Panc1 (cell line): ENCODE results near the gene SPEG. TPM values are rescaled to one million over a fixed set of nuclear protein-coding genes. Genes with fewer than 3 reads are reported as not detected.

ENCODE experiments used
- ATAC-seq: fragments of 200-7000 bp; cut with Tn5 transposase; 2 replicates; pipeline ENCODE4 v1.9.1; 2020; ENCODE audit warnings: mild to moderate bottlenecking, moderate library complexity
- BruUV-seq: library from RNA; stranded (reverse); fragments of 400-500 nt; replicated peaks from 2 replicates; lab custom pipeline; 2021; lab: Mats Ljungman, UMichigan
- CTCF ChIA-PET: fragments of 300-600 bp; sonication (Branson Sonifier 250); formaldehyde crosslinking; loops from one replicate; lab custom pipeline; 2022; ENCODE audit warnings: antibody characterized with exemption; lab: Charles Lee
- POLR2A ChIA-PET: fragments of 300-600 bp; sonication (Branson Sonifier 250); formaldehyde crosslinking; loops from one replicate; lab custom pipeline; 2022; ENCODE audit warnings: antibody characterized with exemption; lab: Charles Lee
- DNase-seq: peaks from one replicate; pipeline ENCODE4 v3.0.0-alpha.2; 2010; ENCODE audit warnings: low read depth, low spot score
- H3K27ac ChIP-seq: 2 replicates; pipeline ENCODE4 v1.5.1; 2011; ENCODE audit warnings: mild to moderate bottlenecking, low read length, inconsistent platforms
- H3K27me3 ChIP-seq: fragments of 200-500 bp; sonication (Bioruptor generic); 2 replicates; pipeline ENCODE4 v1.6.0; 2014; ENCODE audit warnings: low read length, inconsistent platforms; ENCODE audit not compliant: control insufficient read depth, insufficient read depth
- H3K36me3 ChIP-seq: fragments of 200-500 bp; sonication (Bioruptor generic); 2 replicates; pipeline ENCODE4 v1.5.1; 2014; ENCODE audit warnings: inconsistent platforms, mild to moderate bottlenecking, low read length, moderate library complexity; ENCODE audit not compliant: control insufficient read depth, insufficient read depth
- H3K4me1 ChIP-seq: 2 replicates; pipeline ENCODE4 v1.5.1; 2011; ENCODE audit warnings: inconsistent platforms, mild to moderate bottlenecking, low read length, moderate library complexity; ENCODE audit not compliant: control insufficient read depth, insufficient read depth
- H3K4me3 ChIP-seq, 2 experiments: 2 replicates each; pipeline ENCODE4 v1.5.1; 2011 to 2012; ENCODE audit warnings: low read depth in 2 of 2, low read length in 2 of 2, mild to moderate bottlenecking in 2 of 2, inconsistent platforms in 1 of 2, moderate library complexity in 1 of 2
- H3K9me3 ChIP-seq: fragments of 200-500 bp; sonication (Bioruptor generic); 2 replicates; pipeline ENCODE4 v1.5.1; 2014; ENCODE audit warnings: low read depth, mild to moderate bottlenecking, inconsistent platforms, low read length, moderate library complexity; ENCODE audit not compliant: control insufficient read depth, insufficient read depth
- POLR2AphosphoS5 ChIP-seq: IDR thresholded peaks from 2 replicates; pipeline ENCODE4 v1.6.1; 2012; ENCODE audit warnings: mild to moderate bottlenecking, low read depth, low read length, moderate library complexity
- REST ChIP-seq, 2 experiments: IDR thresholded peaks; 2 replicates each; pipeline ENCODE4 v1.6.1; 2011 to 2012; ENCODE audit warnings: low read depth in 2 of 2, control low read depth in 1 of 2, low read length in 1 of 2, mild to moderate bottlenecking in 1 of 2, moderate library complexity in 1 of 2; ENCODE audit not compliant: insufficient read depth in 1 of 2
- SIN3A ChIP-seq: IDR thresholded peaks from 2 replicates; pipeline ENCODE4 v1.6.1; 2012; ENCODE audit warnings: low read depth, mild to moderate bottlenecking, low read length, moderate library complexity, borderline replicate concordance; ENCODE audit not compliant: insufficient read depth
- TCF7L2 ChIP-seq: IDR thresholded peaks from 2 replicates; pipeline ENCODE4 v1.6.1; 2011; ENCODE audit warnings: mild to moderate bottlenecking, low read depth, low read length, inconsistent platforms
- in situ Hi-C: cut with HindIII; loops from 2 replicates; pipeline ENCODE4 v1.10.0; 2016; ENCODE audit warnings: low sequenced_read_pairs, low pct_unique_long_range_greater_than_20kb
- intact Hi-C: fragments of 100-400 bp; cut with micrococcal nuclease; formaldehyde crosslinking; loops from one replicate; pipeline ENCODE4 v1.10.0; 2022; ENCODE audit not compliant: unreplicated experiment
- total RNA-seq: library from RNA; stranded (reverse); gene quantifications from one replicate; pipeline ENCODE4 v1.2.1, GENCODE V29; 2021; ENCODE audit not compliant: unreplicated experiment
- TF ChIP-seq, protein P1 (sequence below): fragments of 450-650 bp; IDR thresholded peaks from 2 replicates; pipeline ENCODE4 v1.5.1; 2017; ENCODE audit warnings: mild to moderate bottlenecking

The SPEG gene
- total RNA-seq, 1 experiment from 2014 or later = 3.4 TPM

- H3K36me3 ChIP-seq = no peaks in the 10 kb centered on the region
- H3K4me1 ChIP-seq = no peaks in the 10 kb centered on the region
- TF ChIP-seq SIN3A = no peak
- TF ChIP-seq TCF7L2 = no peak
- TF ChIP-seq, protein P1, sequence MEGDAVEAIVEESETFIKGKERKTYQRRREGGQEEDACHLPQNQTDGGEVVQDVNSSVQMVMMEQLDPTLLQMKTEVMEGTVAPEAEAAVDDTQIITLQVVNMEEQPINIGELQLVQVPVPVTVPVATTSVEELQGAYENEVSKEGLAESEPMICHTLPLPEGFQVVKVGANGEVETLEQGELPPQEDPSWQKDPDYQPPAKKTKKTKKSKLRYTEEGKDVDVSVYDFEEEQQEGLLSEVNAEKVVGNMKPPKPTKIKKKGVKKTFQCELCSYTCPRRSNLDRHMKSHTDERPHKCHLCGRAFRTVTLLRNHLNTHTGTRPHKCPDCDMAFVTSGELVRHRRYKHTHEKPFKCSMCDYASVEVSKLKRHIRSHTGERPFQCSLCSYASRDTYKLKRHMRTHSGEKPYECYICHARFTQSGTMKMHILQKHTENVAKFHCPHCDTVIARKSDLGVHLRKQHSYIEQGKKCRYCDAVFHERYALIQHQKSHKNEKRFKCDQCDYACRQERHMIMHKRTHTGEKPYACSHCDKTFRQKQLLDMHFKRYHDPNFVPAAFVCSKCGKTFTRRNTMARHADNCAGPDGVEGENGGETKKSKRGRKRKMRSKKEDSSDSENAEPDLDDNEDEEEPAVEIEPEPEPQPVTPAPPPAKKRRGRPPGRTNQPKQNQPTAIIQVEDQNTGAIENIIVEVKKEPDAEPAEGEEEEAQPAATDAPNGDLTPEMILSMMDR = no peak
- TF ChIP-seq REST (IDR thresholded peaks at IDR 0.05; ENCODE audit: insufficient read depth in 1 of 2, low read depth in 2 of 2, low read length in 1 of 2) = no peak
- no peak for TF ChIP-seq POLR2AphosphoS5
- CTCF ChIA-PET = interaction anchor here (0.7 kb wide), 1 partner anchor 36 kb away, joined by 6 read pairs; no protein-coding TSS in a partner anchor
- in situ Hi-C loops (no loop called here), intact Hi-C loops (no loop called here)
- BruUV-seq = no TSS peak
- ATAC-seq (no peak), DNase-seq (no peak)
- no peaks in the 10 kb centered on the region for H3K27me3 ChIP-seq
- no peaks in the 10 kb centered on the region for H3K9me3 ChIP-seq
- H3K4me3 ChIP-seq = peak overlapping the region in 1 of 2 experiments; percentile 8; a peak in 1 of 4 replicates
- POLR2A ChIA-PET = interaction anchor here (0.5 kb wide), 1 partner anchor 7 kb away, joined by 7 read pairs; no protein-coding TSS in a partner anchor
- H3K27ac ChIP-seq = no peak overlapping the region
These were observed 49.9 kb downstream of the SPEG start for GRCh38 chr2:219484343-219485200.

- Histone ChIP-seq H3K4me1 (no peaks in the 10 kb centered on the region), H3K9me3 (no peaks in the 10 kb centered on the region), H3K36me3 (no peaks in the 10 kb centered on the region), H3K27me3 (no peaks in the 10 kb centered on the region), H3K27ac (no peak overlapping the region), H3K4me3 (no peak overlapping the region)
- CTCF ChIA-PET = interaction anchor here (1.7 kb wide), 1 partner anchor 10 kb away, joined by 5 read pairs; no protein-coding TSS in a partner anchor
- TF ChIP-seq REST (IDR thresholded peaks at IDR 0.05; ENCODE audit: insufficient read depth in 1 of 2, low read depth in 2 of 2, low read length in 1 of 2) (no peak), POLR2AphosphoS5 (no peak), TCF7L2 (no peak), SIN3A (no peak)
- TF ChIP-seq, protein P1 = no peak
- no TSS peak for BruUV-seq
- no peak for ATAC-seq
- intact Hi-C loops = no loop called here
- POLR2A ChIA-PET = interaction anchor here (0.5 kb wide), 1 partner anchor 8 kb away, joined by 7 read pairs; no protein-coding TSS in a partner anchor
- in situ Hi-C loops = no loop called here
- no peak for DNase-seq
These were observed 50.5 kb downstream of the SPEG start for GRCh38 chr2:219485201-219485580.
